H1 (cell line): ENCODE results near the gene KRTAP4-1.
"Not testable (repeated sequence)": the region's sequence is repeated elsewhere in the genome, so short reads cannot be mapped to it uniquely, and the experiment has no call there.

Experiments
- ATF3 ChIP-seq: IDR thresholded peaks from 2 replicates; pipeline ENCODE4 v1.6.1; 2011; ENCODE audit warnings: low read depth, mild to moderate bottlenecking, low read length; ENCODE audit not compliant: insufficient read depth
- CTCF ChIP-seq, 3 experiments: IDR thresholded peaks; 1 replicate in 2 of 3; 2 replicates in 1 of 3; pipeline versions ENCODE4 v1.5.1 to v1.6.1; 2011; ENCODE audit warnings: low read length in 3 of 3, mild to moderate bottlenecking in 3 of 3, inconsistent platforms in 2 of 3, low read depth in 1 of 3, moderate library complexity in 1 of 3; ENCODE audit not compliant: insufficient read depth in 1 of 3; ENCODE audit errors: control extremely low read depth in 1 of 3
- EZH2 ChIP-seq: fragments of 200-600 bp; sonication (generic); IDR thresholded peaks from 2 replicates; pipeline ENCODE4 v1.7.1; 2012; ENCODE audit warnings: low read depth, mild to moderate bottlenecking, moderate library complexity, low read length, inconsistent platforms; ENCODE audit not compliant: severe bottlenecking
- NANOG ChIP-seq: IDR thresholded peaks from 2 replicates; pipeline ENCODE4 v1.6.1; 2011; ENCODE audit warnings: low read length, low read depth, mild to moderate bottlenecking, inconsistent platforms; ENCODE audit not compliant: insufficient read depth, poor library complexity, severe bottlenecking
- POLR2A ChIP-seq, 2 experiments: IDR thresholded peaks; 1 replicate in 1 of 2; 2 replicates in 1 of 2; pipeline ENCODE4 v1.6.1; 2011; ENCODE audit warnings: low read depth in 2 of 2, low read length in 2 of 2, mild to moderate bottlenecking in 2 of 2; ENCODE audit errors: control extremely low read depth in 1 of 2
- POLR2AphosphoS5 ChIP-seq: IDR thresholded peaks from 2 replicates; pipeline ENCODE4 v1.6.1; 2011; ENCODE audit warnings: low read depth, low read length
- RAD21 ChIP-seq, 2 experiments: IDR thresholded peaks in 1 of 2; conservative IDR thresholded peaks in 1 of 2; 2 replicates each; pipeline ENCODE4 v1.6.1; 2011; ENCODE audit warnings: low read depth in 2 of 2, low read length in 2 of 2, improper control_type of control experiment in 1 of 2, inconsistent platforms in 1 of 2, mild to moderate bottlenecking in 1 of 2, moderate library complexity in 1 of 2
- RNF2 ChIP-seq: fragments of 200-900, 300-1000 bp; sonication (generic); IDR thresholded peaks from 2 replicates; pipeline ENCODE4 v1.7.1; 2016; ENCODE audit warnings: borderline replicate concordance, low read depth, mild to moderate bottlenecking, antibody characterized with exemption, low read length; ENCODE audit not compliant: poor library complexity, severe bottlenecking; ENCODE audit errors: missing control alignments
- SIRT6 ChIP-seq: IDR thresholded peaks from one replicate; pipeline ENCODE4 v1.7.1; 2012; ENCODE audit warnings: low read length, inconsistent platforms
- SRF ChIP-seq: IDR thresholded peaks from 2 replicates; pipeline ENCODE4 v1.6.1; 2011; ENCODE audit warnings: mild to moderate bottlenecking, low read depth, low read length, moderate library complexity

- TF ChIP-seq POLR2A (IDR thresholded peaks at IDR 0.05; ENCODE audit: control extremely low read depth in 1 of 2, low read depth in 2 of 2, low read length in 2 of 2); NANOG; SRF; POLR2AphosphoS5; RNF2; RAD21 (IDR thresholded peaks at IDR 0.05 in 1 of 2, conservative IDR thresholded peaks at IDR 0.05 in 1 of 2; ENCODE audit: low read depth in 2 of 2, low read length in 2 of 2); CTCF (IDR thresholded peaks at IDR 0.05; ENCODE audit: control extremely low read depth in 1 of 3, insufficient read depth in 1 of 3, low read depth in 1 of 3, low read length in 3 of 3); ATF3; SIRT6; EZH2: not testable (repeated sequence)
These were observed 47.8 kb upstream of the KRTAP4-1 start, which contains the start of gene KRTAP9-3 for GRCh38 chr17:41232399-41233105.
